ENCODE results near the gene NDUFB8.
A peak's percentile ranks its signal among the peaks of the same experiment; 100 is the strongest.
"Not testable (repeated sequence)": the region's sequence is repeated elsewhere in the genome, so short reads cannot be mapped to it uniquely, and the experiment has no call there.

Gene NDUFB8

GRCh38 chr10:100529475-100530298, at the start of gene NDUFB8:
Gene NDUFB8, minus strand, starts transcription at chr10:100529871. Its CDS starts 20 bp downstream, at chr10:100529851.
- DNase-seq, result peak; percentile 78

GRCh38 chr10:100576282-100576635, 46.6 kb upstream of the NDUFB8 start:
- DNase-seq, result no peak

- DNase-seq, result no peak
Observed at GRCh38 chr10:100575585-100576281, 46.1 kb upstream of the NDUFB8 start.

- DNase-seq, result not testable (repeated sequence)
Observed at GRCh38 chr10:100575146-100575545, 45.5 kb upstream of the NDUFB8 start.

- no peak for DNase-seq
Observed at GRCh38 chr10:100571084-100571856, 41.6 kb upstream of the NDUFB8 start.

GRCh38 chr10:100570506-100570905, 40.8 kb upstream of the NDUFB8 start:
- DNase-seq, result no peak

- DNase-seq, result no peak
Observed at GRCh38 chr10:100569687-100570481, 40.2 kb upstream of the NDUFB8 start.

- no peak for DNase-seq
Observed at GRCh38 chr10:100568912-100569311, 39.2 kb upstream of the NDUFB8 start.

- no peak for DNase-seq
Observed at GRCh38 chr10:100567826-100568225, 38.2 kb upstream of the NDUFB8 start.

- DNase-seq, result no peak
Observed at GRCh38 chr10:100567249-100567648, 37.6 kb upstream of the NDUFB8 start.

- no peak for DNase-seq
Observed at GRCh38 chr10:100566561-100566960, 36.9 kb upstream of the NDUFB8 start.

GRCh38 chr10:100565206-100565985, 35.7 kb upstream of the NDUFB8 start:
- DNase-seq, result no peak

GRCh38 chr10:100562008-100562672, 32.5 kb upstream of the NDUFB8 start:
- peak; percentile 68 for DNase-seq

GRCh38 chr10:100561005-100561404, 31.3 kb upstream of the NDUFB8 start:
- DNase-seq, result no peak

GRCh38 chr10:100560248-100560647, 30.6 kb upstream of the NDUFB8 start:
- DNase-seq, result no peak

GRCh38 chr10:100554902-100555301, 25.2 kb upstream of the NDUFB8 start:
- no peak for DNase-seq

GRCh38 chr10:100553929-100554328, 24.3 kb upstream of the NDUFB8 start:
- DNase-seq, result no peak

- DNase-seq, result no peak
Observed at GRCh38 chr10:100551738-100552137, 22.1 kb upstream of the NDUFB8 start.

- no peak for DNase-seq
Observed at GRCh38 chr10:100551196-100551595, 21.5 kb upstream of the NDUFB8 start.

- DNase-seq, result no peak
Observed at GRCh38 chr10:100544950-100545349, 15.3 kb upstream of the NDUFB8 start.

GRCh38 chr10:100537475-100537874, 7.8 kb upstream of the NDUFB8 start:
- no peak for DNase-seq

Measured in activated effector memory CD4-positive, alpha-beta T cell treated with Interleukin-2 at 50 U/mL for 16 hours (primary cell).